ENCODE data around the gene DROSHA. TPM values are rescaled to one million over a fixed set of nuclear protein-coding genes. Genes with fewer than 3 reads are reported as not detected.

The DROSHA gene
- total RNA-seq, 2 experiments from 2014 or later = 84.3 to 94.4 TPM

Other genes with a start within 250 kb of the DROSHA start
- 10 to 100 TPM; 25.2 to 30.6 TPM for gene C5orf22, start 208 bp upstream of the DROSHA start, total RNA-seq
- gene PDZD2, start 107.0 kb upstream of the DROSHA start, total RNA-seq = under 1 TPM; 0.04 to 0.14 TPM